ENCODE measurements around the gene UBALD2.
"Not testable (repeated sequence)": the region's sequence is repeated elsewhere in the genome, so short reads cannot be mapped to it uniquely, and the experiment has no call there.

Gene UBALD2

DNA sequence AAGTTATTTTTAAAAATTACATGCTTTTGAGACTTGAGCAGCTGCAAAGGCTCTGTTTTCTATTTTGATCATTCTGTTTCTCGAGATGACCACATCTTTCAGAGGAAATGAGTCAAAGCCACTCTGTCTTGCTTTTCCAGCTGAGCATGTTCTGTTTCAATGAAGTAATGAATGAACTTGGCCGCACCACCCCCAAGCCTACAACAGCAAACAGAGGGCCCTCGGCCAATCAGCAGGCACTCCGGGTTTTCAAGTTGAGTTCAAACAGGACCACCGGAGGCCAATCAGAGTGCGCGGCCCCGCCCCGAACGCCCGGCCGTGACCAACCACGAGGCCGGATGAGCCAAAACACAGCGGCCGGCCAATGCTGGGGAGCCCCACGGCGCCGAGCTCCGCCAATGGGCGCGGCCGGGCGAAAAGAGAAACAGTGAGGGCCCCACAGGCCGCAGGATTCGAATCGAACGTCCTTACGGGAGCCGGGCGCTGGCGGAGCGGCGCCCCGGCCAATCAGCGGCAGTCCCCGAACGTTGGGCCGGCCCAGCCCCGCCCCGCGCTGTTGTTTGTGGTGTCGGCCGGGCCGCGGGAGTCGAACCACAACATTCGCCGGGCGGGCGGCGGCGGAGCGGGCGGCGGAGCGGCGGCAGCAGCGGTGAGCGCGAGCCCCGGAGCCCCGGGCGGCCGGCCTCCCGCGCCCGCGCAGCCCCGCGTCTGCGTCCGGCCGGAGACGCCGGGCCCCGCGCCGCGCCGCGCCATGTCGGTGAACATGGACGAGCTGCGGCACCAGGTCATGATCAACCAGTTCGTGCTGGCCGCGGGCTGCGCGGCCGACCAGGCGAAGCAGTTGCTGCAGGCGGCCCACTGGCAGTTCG lies at the start of gene UBALD2:
Gene UBALD2 (plus strand): TSS at position 594 of the 869 bp plus-strand sequence. CDS start 158 bp downstream, at position 752.
- intact Hi-C loops (cut with DNase I): no loop called here
- peak; percentile 98 to 100 (median 100) for DNase-seq

DNA sequence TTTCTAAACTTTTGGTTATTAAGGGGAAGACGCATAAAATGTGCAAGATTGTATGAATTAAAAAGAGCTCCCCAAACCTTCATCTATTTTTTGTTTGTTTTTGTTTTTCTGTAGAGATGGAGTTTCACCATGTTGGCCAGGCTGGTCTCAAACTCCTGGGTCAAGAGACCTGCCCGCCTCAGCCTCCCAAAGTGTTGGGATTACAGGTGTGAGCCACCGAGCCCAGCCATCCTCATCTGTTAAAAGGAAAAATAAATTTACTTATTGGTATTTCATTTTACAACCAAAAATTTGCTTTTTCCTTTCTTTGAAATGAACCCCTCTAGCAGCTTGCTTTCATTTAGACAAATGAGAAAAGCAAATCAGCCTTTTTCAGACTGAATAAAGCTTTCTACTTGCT lies 48.1 kb upstream of the UBALD2 start:
- DNase-seq: no peak
- intact Hi-C loops (cut with DNase I): no loop called here

DNA sequence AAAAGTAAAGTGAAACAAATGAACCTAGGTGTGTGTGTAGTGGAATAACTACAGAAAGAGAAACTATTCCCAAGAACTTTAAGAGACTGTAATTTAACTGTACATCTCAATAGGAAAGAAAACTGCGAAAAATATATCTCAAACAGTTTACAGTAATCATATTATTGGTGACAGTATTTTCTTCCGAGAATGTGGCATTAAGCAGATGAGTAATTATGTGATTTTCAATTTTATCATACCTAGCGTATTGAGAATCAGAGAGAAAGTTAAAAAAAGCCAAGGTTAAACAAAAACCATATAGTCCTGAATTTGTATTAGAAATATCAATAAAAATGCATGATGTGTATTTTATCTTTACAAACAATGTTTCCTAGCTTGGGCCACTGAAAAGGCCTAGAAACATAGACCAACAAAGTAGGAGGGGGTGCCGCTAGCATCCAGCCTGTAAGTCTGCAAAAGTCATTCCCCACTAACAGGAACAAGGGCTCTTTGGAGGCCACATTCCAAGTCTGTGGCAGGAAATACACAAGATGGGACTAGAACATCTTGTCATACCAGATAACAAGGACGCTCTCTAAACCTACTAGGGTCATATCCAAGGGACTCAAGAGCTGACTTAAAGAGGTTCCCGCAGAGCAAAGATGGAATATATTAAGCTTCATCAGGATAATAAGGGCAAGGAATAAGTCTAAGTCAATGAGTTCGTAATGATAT lies 45.3 kb upstream of the UBALD2 start:
- DNase-seq: no peak
- intact Hi-C loops (cut with DNase I): no loop called here

DNA sequence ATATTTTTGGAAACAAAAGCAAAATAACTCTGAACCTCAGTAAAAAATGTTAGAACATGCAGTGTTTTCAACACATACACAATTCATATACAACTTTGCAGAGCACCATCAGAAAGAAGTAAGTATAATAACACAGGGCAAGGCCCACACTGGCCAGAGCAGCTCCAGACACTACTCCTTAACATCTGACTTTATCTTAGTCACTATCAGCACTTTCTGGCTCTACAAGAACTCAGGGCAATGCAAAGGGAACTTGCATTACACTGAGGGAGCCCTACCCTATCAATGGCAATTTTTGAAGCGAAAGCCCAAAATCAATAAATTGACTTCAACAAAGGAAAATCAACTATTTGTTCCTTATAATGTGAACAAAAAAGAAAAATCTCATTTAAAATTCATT lies 41.3 kb upstream of the UBALD2 start:
- no peak for DNase-seq

DNA sequence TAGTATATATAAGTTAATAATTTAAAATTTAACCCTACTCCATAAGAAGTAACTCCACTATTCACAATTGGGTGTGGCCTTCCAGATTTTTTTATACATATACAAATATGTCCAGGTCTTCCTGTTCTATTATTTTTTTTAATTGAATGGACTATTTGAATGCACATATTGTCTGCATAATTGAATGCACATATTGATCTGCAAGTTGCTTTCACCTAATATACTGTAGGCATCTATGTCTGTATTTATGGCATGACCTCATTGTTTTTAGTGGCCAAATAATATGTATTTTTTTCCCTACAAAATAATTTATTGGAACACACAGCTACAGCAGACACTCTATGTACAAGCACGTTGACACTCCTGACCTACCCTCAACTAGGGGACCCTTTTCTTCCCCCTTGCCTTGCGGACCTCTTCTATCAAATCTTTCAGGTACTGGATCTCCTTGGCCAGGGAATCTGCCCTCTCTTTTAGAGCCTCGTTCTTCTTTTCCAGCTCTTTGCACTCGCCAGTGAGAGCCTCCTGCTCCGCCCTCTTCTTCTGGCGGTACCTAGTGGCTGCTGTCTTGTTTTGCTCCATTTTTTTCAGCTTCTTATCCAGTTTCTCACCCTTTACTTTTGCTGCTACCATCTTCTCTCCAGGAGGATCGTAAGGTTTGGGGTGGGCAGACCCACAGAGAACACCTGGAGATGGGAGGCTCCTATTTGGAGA lies 39.6 kb upstream of the UBALD2 start:
- DNase-seq; intact Hi-C loops (cut with DNase I): not testable (repeated sequence)

More for the DNA sequence above, 41.3 kb upstream of the UBALD2 start:
- intact Hi-C loops (cut with DNase I): no loop called here

DNA sequence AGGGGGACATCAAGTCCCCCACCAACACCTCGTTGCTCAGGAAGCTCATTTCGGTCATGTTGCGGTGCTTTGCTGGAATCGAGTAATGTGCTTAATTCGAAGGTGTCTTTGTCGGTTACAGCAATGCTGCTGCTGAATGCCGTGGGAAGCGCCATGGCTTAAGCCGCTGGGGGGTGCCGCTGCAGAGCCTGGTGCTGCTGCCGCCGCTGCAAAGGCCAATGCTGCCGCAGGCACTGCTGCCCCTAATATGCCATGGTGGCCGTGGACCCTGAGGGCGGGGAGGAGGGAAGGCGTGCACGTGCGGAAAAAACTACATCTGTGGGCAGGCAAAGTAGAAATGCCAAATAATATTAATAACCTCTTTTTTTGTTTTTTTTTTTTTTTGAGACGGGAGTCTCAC lies 38.4 kb upstream of the UBALD2 start:
- intact Hi-C loops (cut with DNase I); DNase-seq: not testable (repeated sequence)

DNA sequence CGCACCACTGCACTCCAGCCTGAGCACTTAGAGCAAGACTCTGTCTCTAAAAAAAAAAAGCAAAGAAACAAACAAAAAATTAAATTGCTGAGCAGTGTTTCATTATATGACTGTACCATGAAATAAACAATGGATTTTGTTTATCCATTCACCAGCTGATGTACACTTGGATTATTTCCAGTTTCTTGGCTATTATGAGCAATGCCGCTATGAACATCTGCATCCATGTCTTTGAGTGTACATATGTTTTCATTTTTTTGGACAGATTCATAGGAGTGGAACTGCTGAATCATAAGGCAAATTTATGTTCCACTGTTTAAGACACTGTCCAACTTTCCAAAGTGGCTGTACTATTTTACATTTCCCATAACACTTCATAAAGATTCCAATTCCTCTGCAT lies 32.8 kb upstream of the UBALD2 start:
- intact Hi-C loops (cut with DNase I): no loop called here
- no peak for DNase-seq

DNA sequence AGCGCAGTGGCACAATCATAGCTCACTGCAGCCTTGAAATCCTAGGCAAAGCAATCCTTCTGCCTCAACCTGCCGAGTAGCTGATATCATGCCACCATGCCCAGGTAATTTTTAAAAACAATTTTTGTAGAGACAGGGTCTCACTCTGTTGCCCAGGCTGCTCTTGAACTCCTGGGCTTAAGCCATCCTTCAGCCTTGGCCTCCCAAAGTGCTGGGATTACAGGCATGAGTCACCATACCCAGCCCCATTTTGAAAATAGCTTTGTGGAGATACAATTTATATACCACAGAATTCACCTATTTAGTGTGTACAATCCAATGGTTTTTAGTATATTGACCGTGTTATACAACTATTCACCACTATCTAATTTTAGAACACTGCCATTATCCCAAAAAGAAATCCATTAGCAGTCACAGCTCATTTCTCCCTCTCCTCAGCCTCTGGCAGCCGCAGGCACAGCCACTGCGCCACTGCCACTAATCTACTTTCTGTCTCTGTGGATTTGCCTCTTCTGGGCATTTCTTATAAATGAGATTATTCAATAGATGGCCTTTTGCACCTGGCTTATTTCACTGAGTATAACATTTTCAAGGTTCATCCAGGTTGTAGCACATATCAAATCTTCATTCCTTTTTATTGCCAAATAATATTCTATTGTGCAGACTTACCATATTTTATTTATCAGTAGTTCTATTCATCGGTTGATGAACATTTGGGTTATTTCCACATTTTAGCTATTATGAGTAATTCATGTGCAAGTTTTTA lies 31.4 kb upstream of the UBALD2 start:
- DNase-seq: peak in 1 of 42 donors; percentile 32
- intact Hi-C loops (cut with DNase I): no loop called here

DNA sequence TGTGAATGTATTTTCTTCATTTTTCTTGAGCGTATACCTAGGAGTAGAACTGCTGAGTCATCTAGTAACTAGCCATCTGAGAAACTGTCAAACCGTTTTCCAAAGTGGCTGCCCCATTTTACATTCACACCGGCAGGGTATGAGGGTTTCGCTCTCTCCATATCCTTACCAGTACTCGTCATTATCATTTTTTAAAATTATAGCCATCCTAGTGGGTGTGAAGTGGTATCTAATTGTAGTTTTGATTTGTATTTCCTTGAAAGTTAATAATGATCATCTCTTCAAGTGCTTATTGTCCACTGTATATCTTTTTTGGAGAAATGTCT lies 30.8 kb upstream of the UBALD2 start:
- intact Hi-C loops (cut with DNase I): no loop called here

DNA sequence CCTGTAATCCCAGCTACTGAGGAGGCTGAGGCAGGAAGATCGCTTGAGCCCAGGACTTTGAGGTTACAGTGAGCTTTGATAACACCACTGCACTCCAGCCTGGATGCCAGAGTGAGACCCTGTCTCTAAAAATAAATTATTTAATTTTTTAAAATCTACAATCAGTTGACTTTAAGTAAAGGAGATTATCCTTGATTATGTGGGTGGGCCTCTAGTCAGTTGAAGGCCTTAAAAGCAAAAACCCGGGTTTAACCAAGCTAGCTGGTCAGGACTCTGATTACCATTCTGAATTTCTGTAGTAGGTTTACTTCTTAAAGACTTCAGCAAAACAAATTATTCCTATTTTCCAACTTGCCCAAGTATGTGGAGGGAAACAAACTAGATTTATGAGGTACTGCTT lies 29.3 kb upstream of the UBALD2 start:
- intact Hi-C loops (cut with DNase I): no loop called here
- DNase-seq: no peak

More for the DNA sequence above, 30.8 kb upstream of the UBALD2 start:
- no peak for DNase-seq

DNA sequence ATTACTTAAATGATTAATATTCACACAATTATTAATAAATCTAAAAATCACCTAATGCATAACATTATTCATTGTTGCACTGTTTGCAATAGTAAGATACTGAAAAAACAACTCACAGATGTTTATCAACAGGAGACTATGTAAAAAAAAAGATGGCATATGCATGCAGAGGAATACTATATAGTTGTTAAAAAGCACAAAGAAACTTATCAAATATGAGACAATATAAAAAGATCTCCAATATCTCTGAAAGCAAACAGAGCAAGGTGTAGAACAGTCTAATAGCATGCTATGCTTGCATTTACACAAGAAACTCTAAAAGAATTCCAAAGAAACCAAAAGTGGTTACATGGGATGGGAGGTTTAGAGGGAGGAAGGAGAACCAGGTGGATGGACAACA lies 28.5 kb upstream of the UBALD2 start:
- intact Hi-C loops (cut with DNase I): no loop called here
- DNase-seq: no peak

DNA sequence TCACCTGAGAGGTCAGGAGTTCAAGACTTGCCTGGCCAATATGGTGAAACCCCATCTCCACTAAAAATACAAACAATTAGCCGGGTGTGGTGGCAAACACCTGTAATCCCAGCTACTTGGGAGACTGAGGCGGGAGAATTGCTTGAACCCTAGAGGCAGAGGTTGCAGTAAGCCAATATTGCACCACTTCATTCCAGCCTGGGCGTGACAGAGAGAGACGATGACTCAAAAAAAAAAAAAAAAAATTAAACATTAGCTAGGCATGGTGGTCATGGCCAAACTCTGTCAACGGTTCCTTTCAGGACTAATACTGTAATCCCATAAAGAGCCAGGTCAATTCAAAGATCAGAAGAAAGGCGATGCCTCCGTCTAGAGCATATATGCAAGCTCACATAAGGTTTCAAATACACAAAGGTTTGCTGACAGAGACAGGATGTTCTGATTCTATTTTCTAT lies 27.3 kb upstream of the UBALD2 start:
- intact Hi-C loops (cut with DNase I): no loop called here
- no peak for DNase-seq

DNA sequence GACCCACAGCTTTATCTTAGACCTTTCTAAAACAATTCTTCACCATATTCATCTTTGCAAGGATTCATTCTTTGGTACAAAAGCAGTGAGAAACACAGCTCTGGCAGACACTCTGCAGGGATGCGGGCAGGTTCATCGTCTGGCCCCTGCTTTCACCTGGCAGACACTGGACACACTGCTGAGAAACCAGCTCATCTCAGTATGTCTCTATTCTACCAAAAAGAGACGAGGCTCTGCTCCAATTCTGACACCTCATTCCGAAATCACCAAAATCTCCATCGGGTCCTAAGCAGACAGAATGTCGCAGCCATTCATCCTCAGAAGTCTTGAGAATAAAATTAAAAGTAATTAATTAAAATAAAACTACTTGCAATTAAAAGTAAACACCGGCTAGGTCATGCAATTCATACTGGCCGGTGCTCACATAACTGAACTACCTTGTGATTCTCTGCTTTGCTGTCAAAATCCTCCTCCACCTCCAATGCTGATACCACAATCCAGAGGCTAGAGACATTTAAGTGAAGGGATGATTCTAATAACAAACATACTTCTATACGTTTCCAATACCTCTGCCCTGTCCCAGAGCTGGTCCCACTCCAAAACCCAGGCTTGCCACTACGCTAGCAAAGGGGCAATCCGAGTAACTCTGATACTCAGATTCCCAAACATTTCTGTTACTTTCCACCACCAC lies 26.2 kb upstream of the UBALD2 start:
- intact Hi-C loops (cut with DNase I): no loop called here
- DNase-seq: peak in 1 of 42 donors; percentile 38

DNA sequence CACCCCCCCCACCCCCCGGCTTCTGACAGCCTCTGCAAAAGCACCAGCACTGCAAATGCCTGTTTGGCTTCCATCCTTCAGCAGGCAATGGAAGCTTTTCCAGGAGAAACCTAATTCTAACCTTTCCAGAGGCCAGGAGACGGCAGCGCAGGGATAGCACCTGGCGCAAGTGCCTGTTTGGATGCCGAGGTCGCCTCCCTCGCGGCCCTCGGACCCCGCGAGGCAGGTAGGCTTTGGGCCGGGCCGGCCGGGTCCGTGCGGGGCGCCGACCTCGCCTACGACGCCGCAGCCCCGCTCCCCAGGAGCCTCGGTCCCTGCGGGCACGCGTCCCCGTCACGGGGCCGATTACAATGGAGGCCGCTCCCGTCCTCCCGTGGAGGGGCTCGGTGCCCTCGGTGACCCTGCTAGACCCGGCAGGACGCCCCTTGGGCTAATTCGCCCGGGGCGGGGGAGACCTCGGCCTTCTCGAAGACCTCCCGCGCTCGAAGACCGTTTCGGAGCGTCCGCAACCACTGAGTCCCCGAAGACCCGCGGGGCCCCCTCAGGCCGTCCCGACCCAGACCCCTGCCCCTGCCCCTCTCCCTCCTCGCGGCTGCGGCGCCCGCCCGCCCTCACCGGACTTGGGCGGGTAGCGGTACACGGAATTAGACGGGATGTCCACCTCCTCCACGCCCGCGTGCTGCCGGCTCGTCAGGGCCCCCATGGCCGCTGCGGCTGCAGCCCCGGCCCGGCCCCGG lies 25.4 kb upstream of the UBALD2 start:
- peak in 10 of 42 donors; percentile 17 to 54 (median 31) for DNase-seq
- intact Hi-C loops (cut with DNase I): no loop called here

DNA sequence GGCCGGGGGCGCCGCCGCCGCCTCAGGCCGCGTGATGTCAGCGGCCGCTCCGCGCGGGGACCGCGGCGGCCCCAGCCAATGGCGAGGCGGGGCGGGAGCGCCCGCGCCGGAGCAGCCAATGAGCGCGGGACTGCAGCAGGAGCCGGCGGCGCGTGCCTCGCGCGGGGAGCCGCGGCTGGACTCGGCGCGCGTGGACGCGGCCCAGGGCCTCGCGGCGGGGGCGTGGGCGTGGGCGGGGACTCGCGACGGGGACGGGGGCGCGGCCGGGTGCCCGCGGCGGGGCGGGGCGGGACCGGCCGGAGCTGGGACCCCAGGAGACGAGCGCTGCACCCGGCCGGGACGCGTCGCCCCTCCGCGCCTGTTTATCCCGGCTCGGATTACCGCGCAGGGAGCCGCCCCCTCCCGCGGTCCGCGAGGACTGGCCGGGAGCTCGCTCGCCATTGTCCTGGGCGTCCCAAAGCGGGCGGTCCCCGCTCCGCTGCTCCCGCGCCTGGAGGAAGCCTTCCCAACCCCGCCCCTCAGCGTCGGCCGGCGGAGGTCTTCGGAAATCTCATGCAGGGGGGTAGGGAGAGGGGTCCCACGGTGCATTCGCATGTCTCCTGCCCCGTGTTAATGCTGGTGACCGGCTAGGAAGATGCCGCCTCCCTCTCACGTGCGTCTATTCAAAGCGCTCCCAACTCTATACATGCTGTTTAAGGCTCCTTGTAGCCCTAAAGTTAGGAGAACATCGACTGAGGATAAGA lies 24.5 kb upstream of the UBALD2 start, which contains the start of gene RNF157:
Gene RNF157 (minus strand): TSS at position 33 of the 743 bp plus-strand sequence. CDS start 253 bp downstream, outside the sequence.
- intact Hi-C loops (cut with DNase I): no loop called here
- DNase-seq: peak in 41 of 42 donors; percentile 45 to 89 (median 78)

DNA sequence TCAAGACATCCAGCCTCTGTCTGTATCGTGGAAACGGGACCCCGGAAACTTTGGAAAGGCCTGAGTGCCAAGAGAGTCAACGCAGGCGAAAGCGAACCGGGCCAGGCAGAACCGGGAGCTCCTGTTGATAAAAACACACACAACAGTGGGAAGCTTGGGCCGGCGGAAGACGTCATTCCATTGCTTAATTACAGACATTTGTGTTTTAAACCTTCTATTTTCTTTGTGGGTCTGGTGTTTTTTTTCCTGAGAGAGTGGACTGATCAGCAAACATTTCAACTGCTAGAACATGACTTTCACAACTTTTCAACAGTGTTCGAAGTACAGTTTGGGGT lies 24.0 kb upstream of the UBALD2 start:
- intact Hi-C loops (cut with DNase I): no loop called here
- DNase-seq: peak in 20 of 42 donors; percentile 7 to 73 (median 30)

DNA sequence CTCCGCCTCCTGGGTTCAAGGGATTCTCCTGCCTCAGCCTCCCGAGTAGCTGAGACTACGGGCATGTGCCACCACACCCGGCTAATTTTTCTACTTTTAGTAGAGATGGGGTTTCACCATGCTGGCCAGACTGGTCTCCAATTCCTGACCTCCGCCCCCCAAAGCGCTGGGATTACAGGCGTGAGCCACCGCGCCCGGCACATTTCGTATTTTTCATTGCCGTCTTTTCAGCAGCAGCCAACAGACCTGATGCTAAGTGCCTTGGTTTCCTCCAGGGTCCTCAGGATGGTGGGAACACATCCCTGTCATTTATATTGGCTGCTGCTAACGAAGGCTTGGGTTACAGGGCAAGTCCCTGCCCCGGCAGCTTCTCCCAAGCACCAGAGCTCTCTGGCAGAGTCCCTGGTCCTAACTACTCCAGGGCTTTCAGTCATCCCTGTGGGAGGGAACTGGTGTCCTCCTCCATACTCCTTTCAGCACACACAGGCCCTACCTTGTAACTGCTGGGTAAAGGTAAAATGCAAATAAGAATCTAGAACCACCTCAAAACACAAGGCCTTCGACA lies 23.4 kb upstream of the UBALD2 start:
- intact Hi-C loops (cut with DNase I): no loop called here
- peak in 1 of 42 donors; percentile 37 for DNase-seq
